ENCODE data around the gene SLC2A4RG. TPM values are rescaled to one million over a fixed set of nuclear protein-coding genes. Genes with fewer than 3 reads are reported as not detected.

The SLC2A4RG gene
- total and polyA plus RNA-seq, 2 experiments from 2014 or later: 46.6 to 177 TPM

GRCh38 chr20:63756648-63756991, 17.0 kb downstream of the SLC2A4RG start:
- no peak for DNase-seq (ENCODE audit: low read depth in 1 of 2, low spot score in 1 of 2)
- Histone ChIP-seq H3K9me3 (ENCODE audit: low read depth) (no peaks in the 10 kb centered on the region), H3K4me1 (ENCODE audit: low read depth) (peaks cover 4% of the 10 kb centered on the region), H3K27ac (no peak overlapping the region), H3K4me3 (no peak overlapping the region), H3K27me3 (no peaks in the 10 kb centered on the region), H3K36me3 (no peaks in the 10 kb centered on the region)
- TF ChIP-seq CTCF (IDR thresholded peaks at IDR 0.05; ENCODE audit: low read depth, low read length): no peak

GRCh38 chr20:63758152-63758551, 18.6 kb downstream of the SLC2A4RG start:
- no peaks in the 10 kb centered on the region for H3K9me3 ChIP-seq (ENCODE audit: low read depth)
- H3K27ac ChIP-seq: no peak overlapping the region
- no peak overlapping the region for H3K4me3 ChIP-seq
- peaks cover 4% of the 10 kb centered on the region for H3K4me1 ChIP-seq (ENCODE audit: low read depth)
- H3K36me3 ChIP-seq: peaks cover 2% of the 10 kb centered on the region
- DNase-seq (ENCODE audit: low read depth in 1 of 2, low spot score in 1 of 2): no peak
- no peaks in the 10 kb centered on the region for H3K27me3 ChIP-seq
- no peak for TF ChIP-seq CTCF (IDR thresholded peaks at IDR 0.05; ENCODE audit: low read depth, low read length)

GRCh38 chr20:63759377-63759901, 19.9 kb downstream of the SLC2A4RG start:
- DNase-seq (ENCODE audit: low read depth in 1 of 2, low spot score in 1 of 2): peak in 1 of 2 donors; percentile 25
- Histone ChIP-seq H3K27me3 (no peaks in the 10 kb centered on the region), H3K4me1 (ENCODE audit: low read depth) (no peaks in the 10 kb centered on the region), H3K9me3 (ENCODE audit: low read depth) (no peaks in the 10 kb centered on the region), H3K4me3 (no peak overlapping the region), H3K27ac (no peak overlapping the region), H3K36me3 (peaks cover 4% of the 10 kb centered on the region)
- TF ChIP-seq CTCF (IDR thresholded peaks at IDR 0.05; ENCODE audit: low read depth, low read length): no peak

GRCh38 chr20:63765082-63765873, 25.7 kb downstream of the SLC2A4RG start:
- Histone ChIP-seq H3K4me1 (ENCODE audit: low read depth) (no peaks in the 10 kb centered on the region), H3K9me3 (ENCODE audit: low read depth) (no peaks in the 10 kb centered on the region), H3K27me3 (no peaks in the 10 kb centered on the region), H3K4me3 (no peak overlapping the region), H3K36me3 (peaks cover 22% of the 10 kb centered on the region), H3K27ac (no peak overlapping the region)
- peak in 1 of 2 donors; percentile 5 for DNase-seq (ENCODE audit: low read depth in 1 of 2, low spot score in 1 of 2)
- TF ChIP-seq CTCF (IDR thresholded peaks at IDR 0.05; ENCODE audit: low read depth, low read length): no peak

GRCh38 chr20:63765902-63766301, 26.3 kb downstream of the SLC2A4RG start:
- Histone ChIP-seq H3K36me3 (peaks cover 25% of the 10 kb centered on the region), H3K4me1 (ENCODE audit: low read depth) (no peaks in the 10 kb centered on the region), H3K4me3 (no peak overlapping the region), H3K27me3 (no peaks in the 10 kb centered on the region), H3K27ac (no peak overlapping the region), H3K9me3 (ENCODE audit: low read depth) (no peaks in the 10 kb centered on the region)
- no peak for TF ChIP-seq CTCF (IDR thresholded peaks at IDR 0.05; ENCODE audit: low read depth, low read length)
- no peak for DNase-seq (ENCODE audit: low read depth in 1 of 2, low spot score in 1 of 2)

All from cardiac muscle cell (in vitro differentiated cells and primary cell).